DOHH2 (cell line): ENCODE results near the gene PIRT.

Source experiments
- H3F3A ChIP-seq: fragments of 200-600 bp; sonication (generic), shearing (Covaris generic); 2 replicates; pipeline ENCODE4 v1.6.0; 2016; ENCODE audit warnings: antibody characterized with exemption, mild to moderate bottlenecking; ENCODE audit not compliant: control insufficient read depth, insufficient read depth
- H3K27ac ChIP-seq: fragments of 200-600 bp; sonication (generic); 2 replicates; pipeline ENCODE4 v1.5.1; 2014; ENCODE audit warnings: low read depth, mild to moderate bottlenecking, low read length, moderate library complexity
- H3K27me3 ChIP-seq: fragments of 200-600 bp; sonication (generic); 2 replicates; pipeline ENCODE4 v1.6.1; 2014; ENCODE audit warnings: mild to moderate bottlenecking, low read length, mixed read lengths; ENCODE audit not compliant: control insufficient read depth
- H3K36me3 ChIP-seq: fragments of 200-600 bp; sonication (generic); 2 replicates; pipeline ENCODE4 v1.6.1; 2014; ENCODE audit warnings: mild to moderate bottlenecking, low read length, moderate library complexity, mixed read lengths; ENCODE audit not compliant: control insufficient read depth
- H3K4me1 ChIP-seq: fragments of 200-600 bp; sonication (generic); 2 replicates; pipeline ENCODE4 v1.6.1; 2014; ENCODE audit warnings: mild to moderate bottlenecking, low read length, mixed read lengths; ENCODE audit not compliant: control insufficient read depth
- H3K4me2 ChIP-seq: fragments of 200-600 bp; sonication (generic); 2 replicates; pipeline ENCODE4 v1.6.0; 2014; ENCODE audit warnings: mild to moderate bottlenecking, low read length, moderate library complexity
- H3K4me3 ChIP-seq: fragments of 200-600 bp; sonication (generic); 2 replicates; pipeline ENCODE4 v1.5.1; 2014; ENCODE audit warnings: mild to moderate bottlenecking, low read length, mixed read lengths
- H3K79me2 ChIP-seq: fragments of 200-600 bp; sonication (generic); 2 replicates; pipeline ENCODE4 v1.6.1; 2014; ENCODE audit warnings: mild to moderate bottlenecking, low read length, mixed read lengths; ENCODE audit not compliant: control insufficient read depth
- H3K9me2 ChIP-seq: fragments of 200-600 bp; sonication (generic); replicated peaks from 2 replicates; pipeline ENCODE4 v1.6.1; 2014; ENCODE audit warnings: mild to moderate bottlenecking, low read length, mixed read lengths; ENCODE audit not compliant: control insufficient read depth
- H3K9me3 ChIP-seq: fragments of 200-600 bp; sonication (generic); 2 replicates; pipeline ENCODE4 v1.6.1; 2014; ENCODE audit warnings: antibody characterized with exemption, low read length, mixed read lengths; ENCODE audit not compliant: control insufficient read depth, insufficient read depth
- H4K20me1 ChIP-seq: fragments of 200-600 bp; sonication (generic); 2 replicates; pipeline ENCODE4 v1.6.0; 2014; ENCODE audit warnings: low read depth, mild to moderate bottlenecking, antibody characterized with exemption, low read length, moderate library complexity; ENCODE audit not compliant: control insufficient read depth, insufficient read depth
- EZH2phosphoT487 ChIP-seq: fragments of 200-600 bp; sonication (generic); IDR thresholded peaks from 2 replicates; pipeline ENCODE4 v1.6.1; 2017; ENCODE audit warnings: borderline replicate concordance, mild to moderate bottlenecking, antibody characterized with exemption, low read length, moderate library complexity, mixed read lengths
- TF ChIP-seq, protein P1 (sequence below): fragments of 200-600 bp; sonication (generic); IDR thresholded peaks from one replicate; pipeline ENCODE4 v1.5.1; 2014; ENCODE audit warnings: antibody characterized with exemption, mild to moderate bottlenecking, low read depth, low read length; ENCODE audit not compliant: poor library complexity, severe bottlenecking

Gene PIRT

DNA sequence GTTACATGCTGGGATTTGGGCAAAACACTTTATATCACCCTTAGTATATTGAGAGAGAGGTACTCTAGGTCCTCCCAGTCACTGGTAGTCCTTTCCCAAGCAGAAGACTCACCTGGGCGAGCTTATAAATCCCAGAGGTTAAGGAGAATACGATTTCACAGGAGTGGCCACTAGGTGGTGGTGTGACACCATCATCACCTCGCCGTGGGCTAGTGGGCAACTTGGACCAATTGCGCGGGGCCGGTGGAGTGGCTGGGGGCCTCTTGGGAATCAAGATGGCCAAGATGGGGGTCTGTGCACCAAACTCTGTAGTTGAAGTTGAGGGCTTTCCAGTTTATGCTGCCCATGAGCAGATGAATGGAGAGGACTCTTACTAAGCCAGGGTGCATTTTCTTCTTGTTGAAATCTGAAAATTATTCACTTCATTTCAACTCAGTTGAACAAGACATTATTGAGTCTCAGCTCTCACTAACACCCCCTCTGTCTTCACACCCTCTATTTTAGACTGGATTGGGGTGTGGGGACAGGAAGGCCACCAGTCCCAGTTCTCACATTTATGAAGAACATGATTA is 38.2 kb upstream of the PIRT start:
- H3K9me3 ChIP-seq, result no peaks in the 10 kb centered on the region

DNA sequence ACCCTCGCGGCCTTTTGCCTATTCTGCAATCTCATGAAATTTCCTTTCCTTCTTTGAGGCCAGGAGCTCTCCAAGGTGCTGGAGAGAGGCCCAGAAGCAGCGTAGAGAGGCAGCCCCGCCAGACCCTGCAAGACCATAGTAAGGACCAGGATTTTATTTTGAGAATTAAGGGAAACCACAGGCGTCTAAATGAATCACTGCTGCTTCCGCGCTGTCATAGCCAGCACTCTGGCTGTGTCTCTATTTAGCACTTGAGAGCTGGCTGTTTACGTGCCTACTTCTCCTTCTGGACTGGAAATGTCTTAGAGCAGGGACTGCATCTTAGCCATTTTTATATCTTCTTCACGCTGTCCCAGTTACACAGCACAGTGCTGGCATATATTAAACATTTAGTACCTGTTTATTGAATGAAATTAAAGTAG is 37.6 kb upstream of the PIRT start:
- no peaks in the 10 kb centered on the region for H3K9me3 ChIP-seq
- H3K4me1 ChIP-seq, result no peaks in the 10 kb centered on the region
- H3K4me3 ChIP-seq, result no peak overlapping the region
- no peak for TF ChIP-seq EZH2phosphoT487
- TF ChIP-seq, protein P1, sequence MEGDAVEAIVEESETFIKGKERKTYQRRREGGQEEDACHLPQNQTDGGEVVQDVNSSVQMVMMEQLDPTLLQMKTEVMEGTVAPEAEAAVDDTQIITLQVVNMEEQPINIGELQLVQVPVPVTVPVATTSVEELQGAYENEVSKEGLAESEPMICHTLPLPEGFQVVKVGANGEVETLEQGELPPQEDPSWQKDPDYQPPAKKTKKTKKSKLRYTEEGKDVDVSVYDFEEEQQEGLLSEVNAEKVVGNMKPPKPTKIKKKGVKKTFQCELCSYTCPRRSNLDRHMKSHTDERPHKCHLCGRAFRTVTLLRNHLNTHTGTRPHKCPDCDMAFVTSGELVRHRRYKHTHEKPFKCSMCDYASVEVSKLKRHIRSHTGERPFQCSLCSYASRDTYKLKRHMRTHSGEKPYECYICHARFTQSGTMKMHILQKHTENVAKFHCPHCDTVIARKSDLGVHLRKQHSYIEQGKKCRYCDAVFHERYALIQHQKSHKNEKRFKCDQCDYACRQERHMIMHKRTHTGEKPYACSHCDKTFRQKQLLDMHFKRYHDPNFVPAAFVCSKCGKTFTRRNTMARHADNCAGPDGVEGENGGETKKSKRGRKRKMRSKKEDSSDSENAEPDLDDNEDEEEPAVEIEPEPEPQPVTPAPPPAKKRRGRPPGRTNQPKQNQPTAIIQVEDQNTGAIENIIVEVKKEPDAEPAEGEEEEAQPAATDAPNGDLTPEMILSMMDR, result no peak
- no peaks in the 10 kb centered on the region for H3K9me2 ChIP-seq
- H3K27ac ChIP-seq, result no peak overlapping the region
- no peaks in the 10 kb centered on the region for H3K36me3 ChIP-seq
- no peaks in the 10 kb centered on the region for H3K27me3 ChIP-seq
- no peaks in the 10 kb centered on the region for H4K20me1 ChIP-seq
- H3F3A ChIP-seq, result no peaks in the 10 kb centered on the region
- H3K79me2 ChIP-seq, result no peaks in the 10 kb centered on the region
- no peak overlapping the region for H3K4me2 ChIP-seq

More for the DNA sequence above, 38.2 kb upstream of the PIRT start:
- H3K4me3 ChIP-seq, result no peak overlapping the region
- TF ChIP-seq, protein P1, result peak; percentile 59
- no peak for TF ChIP-seq EZH2phosphoT487
- no peaks in the 10 kb centered on the region for H4K20me1 ChIP-seq
- no peaks in the 10 kb centered on the region for H3K27me3 ChIP-seq
- H3F3A ChIP-seq, result no peaks in the 10 kb centered on the region
- H3K4me1 ChIP-seq, result no peaks in the 10 kb centered on the region
- H3K79me2 ChIP-seq, result no peaks in the 10 kb centered on the region
- H3K4me2 ChIP-seq, result no peak overlapping the region
- H3K9me2 ChIP-seq, result no peaks in the 10 kb centered on the region
- no peak overlapping the region for H3K27ac ChIP-seq
- no peaks in the 10 kb centered on the region for H3K36me3 ChIP-seq

DNA sequence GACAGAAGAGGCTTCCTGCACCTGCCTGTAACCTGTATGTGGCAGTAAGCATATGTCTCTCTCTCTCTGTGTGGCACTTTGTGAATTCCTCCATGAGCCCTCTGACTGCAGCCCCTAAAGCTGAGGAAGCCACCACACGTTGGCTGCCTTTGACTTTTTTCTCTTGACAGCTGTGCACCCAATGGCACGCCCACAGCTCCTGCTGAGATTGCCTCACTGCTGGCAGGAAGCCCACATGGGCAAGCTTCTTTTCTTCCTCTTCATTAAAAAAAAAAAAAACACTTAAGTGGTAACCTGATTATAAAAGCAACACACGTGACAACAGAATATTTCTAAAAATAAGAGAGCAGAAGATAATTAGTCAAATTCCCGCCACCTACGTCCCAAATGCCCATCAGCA is 34.0 kb upstream of the PIRT start:
- H3K4me2 ChIP-seq, result no peak overlapping the region
- no peaks in the 10 kb centered on the region for H3K27me3 ChIP-seq
- no peak overlapping the region for H3K4me3 ChIP-seq
- no peaks in the 10 kb centered on the region for H3K9me2 ChIP-seq
- H3K36me3 ChIP-seq, result no peaks in the 10 kb centered on the region
- H3K79me2 ChIP-seq, result no peaks in the 10 kb centered on the region
- H4K20me1 ChIP-seq, result no peaks in the 10 kb centered on the region
- no peak for TF ChIP-seq EZH2phosphoT487
- TF ChIP-seq, protein P1, result no peak
- H3K4me1 ChIP-seq, result no peaks in the 10 kb centered on the region
- H3K9me3 ChIP-seq, result no peaks in the 10 kb centered on the region
- H3F3A ChIP-seq, result no peaks in the 10 kb centered on the region
- H3K27ac ChIP-seq, result no peak overlapping the region
